ENCODE measurements around the gene KLHDC10.
"Not testable (repeated sequence)": the region's sequence is repeated elsewhere in the genome, so short reads cannot be mapped to it uniquely, and the experiment has no call there.

Gene KLHDC10

DNA sequence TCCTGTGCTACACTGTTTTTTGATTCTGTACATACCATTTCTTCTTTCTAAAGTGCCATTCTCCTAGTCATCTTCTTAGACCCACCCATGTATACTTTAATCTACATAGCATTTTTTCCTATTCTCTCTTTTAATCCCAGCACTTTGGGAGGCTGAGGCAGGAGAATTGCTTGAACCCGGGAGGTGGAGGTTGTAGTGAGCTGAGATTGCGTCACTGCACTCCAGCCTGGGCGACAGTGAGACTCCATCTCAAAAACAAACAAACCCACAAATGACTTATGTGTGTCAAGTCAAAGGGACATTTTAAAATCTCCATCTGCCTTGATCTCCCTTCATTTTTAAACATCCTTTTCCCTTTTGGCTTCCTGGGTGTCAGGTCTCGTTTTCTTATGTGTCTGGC is 13.2 kb downstream of the KLHDC10 start:
- DNase-seq: not testable (repeated sequence)

DNA sequence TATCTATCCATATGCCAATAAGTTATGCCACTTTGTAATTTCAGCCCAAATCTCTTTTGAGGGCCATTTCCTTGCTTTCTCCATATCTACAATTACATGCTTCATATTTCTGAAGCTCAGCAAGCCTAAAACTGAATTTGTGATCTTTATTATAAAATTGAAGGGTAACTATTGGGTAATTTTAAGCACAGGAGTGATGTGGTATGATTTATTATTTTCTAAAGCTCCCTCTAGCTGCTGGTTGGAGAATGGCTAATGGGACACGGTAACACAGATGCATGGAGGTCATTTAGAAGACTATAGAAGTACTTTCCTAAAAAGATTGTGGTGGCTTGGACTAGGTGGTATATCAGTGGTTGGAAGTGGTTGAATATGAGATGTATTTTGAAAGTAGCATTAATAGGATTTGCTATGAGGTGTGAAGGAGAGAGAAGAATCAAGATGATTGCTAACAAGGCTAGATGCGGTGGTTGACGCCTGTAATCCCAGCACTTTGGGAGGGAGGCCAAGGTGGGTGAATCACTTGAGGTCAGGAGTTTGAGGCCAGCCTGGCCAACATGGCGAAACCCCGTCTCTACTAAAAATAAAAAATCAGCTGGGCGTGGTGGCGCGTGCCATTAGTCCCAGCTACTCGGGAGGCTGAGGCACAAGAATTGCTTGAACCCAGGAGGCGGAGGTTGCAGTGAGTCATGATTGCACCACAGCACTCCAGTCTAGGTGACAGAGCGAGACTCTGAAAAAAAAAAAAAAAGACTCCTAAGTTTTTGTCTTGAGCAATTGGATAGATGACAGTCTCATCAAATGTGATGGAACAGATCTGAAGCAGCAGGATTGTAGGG is 13.9 kb downstream of the KLHDC10 start:
- DNase-seq: no peak

DNA sequence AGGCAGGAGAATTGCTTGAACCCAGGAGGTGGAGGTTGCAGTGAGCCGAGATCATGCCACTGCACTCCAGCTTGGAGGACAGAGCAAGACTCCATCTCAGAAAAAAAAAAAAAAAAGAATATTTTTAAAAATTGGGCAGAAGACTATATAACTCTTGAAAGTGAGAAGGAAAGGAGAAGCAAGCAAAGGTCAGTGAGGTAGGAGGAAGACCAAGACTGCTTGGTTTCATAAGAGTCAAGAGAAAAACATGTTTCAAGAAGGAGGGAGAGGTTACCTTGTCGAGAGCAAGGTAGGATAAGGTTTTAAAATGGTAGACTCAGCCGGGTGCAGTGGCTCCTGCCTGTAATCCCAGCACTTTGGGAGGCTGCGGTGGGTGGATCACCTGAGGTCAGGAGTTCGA is 14.9 kb downstream of the KLHDC10 start:
- DNase-seq: not testable (repeated sequence)

DNA sequence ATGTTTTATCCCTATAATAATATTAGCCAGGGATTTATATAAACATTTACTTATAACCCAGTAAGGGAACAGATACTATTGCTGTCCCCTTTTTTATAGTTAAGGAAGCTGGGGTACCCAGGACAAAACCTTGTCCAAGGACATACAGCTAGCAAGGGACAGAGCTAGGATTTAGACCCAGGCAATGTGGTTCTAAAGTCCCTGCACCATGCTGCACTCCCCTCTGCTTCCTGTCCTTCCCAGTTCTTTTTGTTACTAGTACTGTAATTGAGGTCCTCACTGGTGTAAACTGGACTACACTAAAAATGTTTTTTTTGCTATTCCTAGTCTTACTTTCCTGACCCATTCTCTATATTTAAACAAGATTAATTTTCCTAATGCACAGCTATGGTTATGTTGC is 16.6 kb downstream of the KLHDC10 start:
- no peak for DNase-seq

DNA sequence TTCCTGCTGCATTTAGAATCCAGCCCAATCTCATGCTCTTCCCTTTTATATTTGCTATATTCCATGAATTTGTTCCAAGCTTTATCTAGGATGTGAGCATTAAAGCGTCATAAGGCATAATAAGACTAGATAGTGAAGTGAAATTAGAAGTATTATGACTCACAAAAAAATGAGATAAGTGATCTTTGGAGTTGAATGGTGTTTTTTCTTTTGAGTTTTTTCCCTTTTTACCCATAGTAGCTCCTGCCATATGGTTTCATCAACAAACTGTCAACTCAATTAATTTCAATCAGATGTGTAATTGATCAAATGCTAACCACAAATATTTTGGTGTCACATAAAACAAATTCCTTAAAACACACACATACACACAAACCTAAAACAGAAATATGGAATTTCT is 17.0 kb downstream of the KLHDC10 start:
- no peak for DNase-seq

DNA sequence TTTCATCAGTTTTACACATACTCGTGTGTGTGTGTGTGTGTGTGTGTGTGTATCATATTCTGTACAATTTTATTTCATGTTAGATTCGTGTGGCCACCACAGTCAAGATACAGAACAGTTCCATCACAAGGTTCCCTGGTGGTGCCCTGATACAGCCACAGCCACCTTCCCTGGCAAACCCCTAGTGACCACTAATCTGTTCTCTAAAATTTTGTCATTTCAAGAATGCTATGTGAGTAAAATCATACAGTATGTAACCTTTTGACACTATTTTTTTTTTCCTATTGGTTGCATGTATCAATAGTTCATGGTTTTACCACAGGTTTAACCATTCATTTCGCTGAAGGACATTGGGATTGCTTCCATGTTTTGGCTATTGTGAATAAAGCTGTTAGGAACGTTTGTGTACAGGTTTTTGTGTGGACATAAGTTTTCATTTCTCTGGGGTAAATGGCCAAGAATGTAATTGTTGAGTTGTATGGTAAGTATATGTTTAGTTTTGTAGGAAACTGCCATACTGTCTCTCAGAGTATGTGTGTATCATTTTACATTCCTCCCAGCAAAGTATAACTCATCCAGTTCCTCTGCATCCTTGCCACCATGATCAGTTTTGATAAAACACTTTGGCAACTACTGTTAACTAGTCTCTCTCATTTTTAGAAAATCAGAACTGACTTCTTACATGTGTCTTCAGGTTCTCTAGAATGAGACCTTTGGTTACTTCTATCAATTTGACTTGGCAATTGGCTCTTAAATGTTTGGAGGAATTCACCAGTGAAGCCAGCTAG is 20.6 kb downstream of the KLHDC10 start:
- no peak for DNase-seq

DNA sequence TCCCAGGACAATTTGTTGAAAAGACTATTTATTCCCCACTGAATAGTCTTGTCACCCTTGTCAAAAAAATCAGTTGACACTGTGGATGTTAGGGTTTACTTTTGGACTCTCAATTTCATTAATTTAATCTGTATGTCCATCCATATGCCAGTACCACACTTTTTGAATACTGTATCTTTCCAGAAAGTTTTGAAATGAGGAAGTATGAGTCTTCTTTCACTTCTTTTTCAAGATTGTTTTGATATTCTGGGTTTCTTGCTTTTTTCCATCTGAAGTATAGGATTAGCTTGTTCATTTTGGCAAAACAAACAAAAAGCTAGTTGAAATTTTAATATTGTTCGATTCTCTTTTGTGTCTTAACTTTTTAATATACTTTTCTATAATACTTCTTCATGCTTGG is 21.7 kb downstream of the KLHDC10 start:
- no peak for DNase-seq

DNA sequence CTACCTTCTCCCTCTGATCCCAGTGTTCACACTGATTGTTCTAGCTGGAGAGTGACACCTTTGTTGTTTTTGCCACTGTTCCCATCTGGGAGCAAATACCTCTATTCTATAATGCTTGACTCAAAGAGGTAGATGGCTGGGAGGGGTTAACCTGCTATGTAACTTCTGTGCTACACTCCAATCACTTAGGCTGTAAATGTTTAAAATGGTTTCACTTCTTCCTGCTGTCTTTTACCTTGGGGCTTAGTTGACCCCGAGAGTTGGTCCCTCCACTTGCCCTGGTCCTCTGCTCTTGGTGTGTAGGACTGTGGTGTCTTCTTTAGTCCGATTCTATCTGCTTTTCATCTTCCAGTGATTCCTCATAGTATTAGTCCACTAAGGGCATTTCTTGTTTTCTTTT is 22.3 kb downstream of the KLHDC10 start:
- DNase-seq: no peak

DNA sequence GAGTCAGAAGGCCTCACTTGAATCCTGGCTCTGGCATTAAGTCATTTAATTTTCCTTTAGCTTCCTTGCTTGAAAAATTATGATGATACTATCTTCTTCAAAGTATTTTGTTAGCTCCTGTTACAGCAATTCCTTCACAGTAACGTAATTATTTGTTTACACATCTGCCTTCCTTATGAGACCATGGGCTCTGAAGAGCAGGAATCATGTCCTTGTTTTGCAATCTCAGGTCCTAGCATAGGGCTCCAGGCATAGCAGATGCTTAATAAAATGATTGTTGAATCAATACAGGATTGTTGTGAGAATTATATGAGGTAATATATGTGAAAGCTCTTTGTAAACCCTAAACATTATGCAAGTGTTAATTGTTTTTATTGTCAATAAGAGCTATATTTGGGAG is 25.5 kb downstream of the KLHDC10 start:
- no peak for DNase-seq

DNA sequence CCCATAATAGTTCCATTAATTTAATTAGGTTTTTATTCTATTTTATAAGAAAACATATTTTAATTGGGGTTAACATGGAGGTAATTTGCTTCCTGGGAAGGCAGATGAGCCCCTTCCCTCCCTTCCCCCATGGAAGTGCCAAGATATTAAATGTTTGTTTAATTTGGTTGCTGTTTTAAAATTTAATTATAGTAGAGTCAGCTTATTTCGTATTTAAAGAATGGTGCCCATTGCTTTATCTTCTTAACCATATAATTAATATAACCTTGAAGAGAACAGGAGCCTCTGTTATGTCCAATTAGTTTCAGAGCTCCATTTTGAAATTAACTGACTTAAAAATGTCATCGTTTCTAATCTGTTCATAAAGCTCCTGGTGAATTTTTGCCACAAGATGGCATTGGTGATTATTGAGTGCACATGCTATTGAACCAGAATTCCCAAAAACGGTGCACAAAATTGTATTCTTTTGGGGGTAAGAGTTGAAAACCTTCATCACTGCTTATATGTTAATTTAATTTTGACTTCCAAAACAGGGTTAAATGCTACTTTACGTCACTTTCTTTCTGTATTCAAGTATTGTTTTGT is 26.0 kb downstream of the KLHDC10 start:
- no peak for DNase-seq

DNA sequence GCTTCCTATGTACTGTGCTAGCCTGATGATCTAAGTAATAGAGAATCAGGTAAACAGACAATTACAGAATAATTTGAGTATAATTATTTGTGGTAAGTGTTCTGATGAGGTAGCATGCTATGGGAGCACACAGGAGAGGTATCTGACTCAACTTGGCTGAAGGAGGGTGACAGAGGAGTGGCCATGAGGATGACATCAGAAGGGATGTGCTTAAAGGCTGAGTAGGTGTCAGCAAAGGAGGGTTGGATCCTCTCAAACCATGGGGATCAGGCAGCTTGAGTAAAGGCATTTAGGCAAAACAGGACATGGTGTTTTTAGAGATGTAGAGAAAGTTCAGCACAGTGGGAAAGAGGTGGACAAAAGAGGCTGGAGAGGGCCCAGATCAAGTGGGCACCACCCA is 29.0 kb downstream of the KLHDC10 start:
- no peak for DNase-seq

DNA sequence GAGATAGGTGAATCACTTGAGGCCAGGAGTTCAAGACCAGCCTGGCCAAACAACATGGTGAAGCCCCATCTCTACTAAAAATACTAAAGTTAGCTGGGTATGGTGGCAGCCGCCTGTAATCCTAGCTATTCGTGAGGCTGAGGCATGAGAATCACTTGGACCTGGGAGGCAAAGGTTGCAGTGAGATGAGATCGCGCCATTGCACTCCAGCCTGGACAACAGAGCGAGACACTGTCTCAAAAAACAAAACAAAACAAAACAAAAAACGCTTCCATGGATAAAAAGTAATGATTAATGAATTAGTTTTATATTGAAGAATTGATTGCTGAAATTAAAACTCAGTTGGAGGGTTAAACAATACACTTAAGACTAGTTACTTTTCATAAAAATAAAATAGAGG is 32.3 kb downstream of the KLHDC10 start:
- DNase-seq: no peak

DNA sequence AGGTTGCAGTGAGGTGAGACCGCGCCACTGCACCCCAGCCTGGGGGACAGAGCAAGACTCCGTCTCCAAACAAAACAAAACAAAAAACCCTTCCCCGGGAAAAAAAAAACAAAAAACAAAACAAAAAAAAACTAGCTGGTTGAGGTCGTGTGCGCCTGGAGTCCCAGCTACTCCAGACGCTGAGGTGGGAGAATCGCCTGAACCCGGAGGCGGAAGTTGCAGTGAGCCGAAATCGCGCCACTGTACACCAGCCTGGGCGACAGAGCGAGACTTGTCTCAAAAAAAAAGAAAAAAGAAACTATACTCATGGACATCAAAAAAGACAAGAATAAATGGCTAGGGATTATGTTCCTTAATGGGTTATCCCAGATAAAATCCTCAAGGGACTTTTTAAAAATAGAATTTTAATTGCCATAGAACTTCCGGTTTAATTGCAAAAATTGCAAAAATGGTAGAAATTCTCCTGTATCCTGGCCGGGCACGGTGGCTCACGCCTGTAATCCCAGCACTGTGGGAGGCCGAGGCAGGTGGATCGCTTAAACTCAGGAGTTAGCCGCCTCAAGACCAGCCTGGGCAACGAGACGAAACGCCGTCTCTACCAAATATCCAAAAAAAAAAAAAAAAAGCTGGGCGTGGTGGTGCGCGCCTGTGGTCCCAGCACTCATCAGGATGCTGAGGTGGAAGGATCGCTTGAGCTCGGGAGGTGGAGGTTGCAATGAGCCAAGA is 37.8 kb downstream of the KLHDC10 start:
- DNase-seq: no peak

DNA sequence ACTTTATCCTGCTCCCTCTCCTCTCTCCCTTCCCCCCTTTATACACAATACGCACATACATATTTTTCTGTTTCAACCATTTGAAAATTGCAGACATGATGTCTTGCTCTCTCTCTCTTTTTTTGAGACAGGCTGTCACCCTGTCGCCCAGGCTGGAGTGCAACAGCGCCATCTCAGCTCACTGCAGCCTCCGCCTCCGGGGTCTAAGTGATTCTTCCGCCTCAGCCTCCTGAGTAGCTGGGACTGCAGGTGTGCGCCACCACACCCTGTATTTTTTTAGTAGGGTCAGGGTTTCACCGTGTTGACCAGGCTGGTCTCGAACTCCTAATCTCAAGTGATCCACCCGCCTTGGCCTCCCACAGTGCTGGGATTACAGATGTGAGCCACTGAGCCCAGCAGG is 38.5 kb downstream of the KLHDC10 start:
- no peak for DNase-seq

DNA sequence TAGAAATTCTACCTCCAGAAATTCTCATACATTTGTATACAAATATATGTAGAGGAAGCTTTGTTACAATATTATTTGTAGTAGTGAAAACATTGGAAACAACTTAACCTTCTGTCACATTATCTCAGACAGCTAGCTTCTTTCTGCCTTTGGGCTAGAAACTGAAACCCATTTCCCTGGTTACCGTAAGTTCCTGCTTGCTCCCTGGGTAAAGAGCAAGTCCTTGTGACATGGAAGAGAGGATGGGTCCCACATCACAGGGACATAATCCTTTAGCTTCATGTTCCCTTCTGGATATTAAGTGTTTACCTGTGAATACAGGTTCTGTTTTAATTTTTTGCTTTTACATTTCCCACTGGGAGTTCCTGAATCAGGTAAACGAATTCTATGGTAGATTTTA is 41.8 kb downstream of the KLHDC10 start:
- no peak for DNase-seq

DNA sequence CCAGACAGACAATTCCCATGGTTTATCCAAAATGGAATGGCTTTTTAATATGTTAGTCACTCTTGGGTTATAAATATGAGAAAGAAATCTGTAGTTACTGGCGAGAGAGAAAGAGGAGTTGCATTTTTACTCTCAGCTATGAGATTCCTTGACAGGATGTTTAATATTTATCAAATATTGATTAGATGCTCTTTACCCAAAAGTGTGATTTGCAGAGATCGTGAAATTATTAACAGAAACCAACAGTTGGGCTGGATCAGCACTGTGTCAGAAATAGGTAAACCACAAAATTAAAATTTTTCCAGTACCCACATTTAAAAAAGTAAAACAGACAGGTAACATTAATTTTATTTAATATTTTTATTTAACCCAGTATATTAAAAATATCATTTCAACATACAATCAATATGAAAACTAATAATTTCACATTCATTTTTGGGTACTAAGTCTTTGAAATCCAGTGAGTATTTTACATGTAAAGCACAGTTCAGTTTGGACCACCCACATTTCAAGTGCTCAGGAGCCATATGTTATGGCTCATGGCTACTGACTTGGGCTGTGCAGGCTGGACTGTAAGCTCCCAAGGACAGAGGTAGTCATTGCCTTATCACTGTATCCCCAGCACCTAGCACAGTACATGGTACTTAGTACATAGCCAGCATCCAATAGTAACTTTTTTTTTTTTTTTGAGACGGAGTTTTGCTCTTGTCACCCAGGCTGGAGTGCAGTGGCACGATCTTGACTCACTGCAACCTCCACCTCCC is 42.5 kb downstream of the KLHDC10 start:
- no peak for DNase-seq

DNA sequence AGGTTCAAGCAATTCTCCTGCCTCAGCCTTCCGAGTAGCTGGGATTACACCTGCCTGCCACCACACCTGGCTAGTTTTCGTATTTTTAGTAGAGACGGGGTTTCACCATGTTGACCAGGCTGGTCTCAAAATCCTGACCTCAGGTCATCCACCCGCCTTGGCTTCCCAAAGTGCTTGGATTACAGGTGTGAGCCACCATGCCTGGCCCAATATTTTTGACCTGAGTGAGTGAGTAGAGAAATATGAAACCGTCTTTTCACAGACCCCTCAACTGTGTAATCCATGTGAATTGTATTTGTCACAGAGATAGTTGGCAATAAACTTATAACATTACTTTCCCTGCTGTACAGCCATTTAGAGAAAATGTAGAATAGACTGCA is 43.1 kb downstream of the KLHDC10 start:
- not testable (repeated sequence) for DNase-seq

DNA sequence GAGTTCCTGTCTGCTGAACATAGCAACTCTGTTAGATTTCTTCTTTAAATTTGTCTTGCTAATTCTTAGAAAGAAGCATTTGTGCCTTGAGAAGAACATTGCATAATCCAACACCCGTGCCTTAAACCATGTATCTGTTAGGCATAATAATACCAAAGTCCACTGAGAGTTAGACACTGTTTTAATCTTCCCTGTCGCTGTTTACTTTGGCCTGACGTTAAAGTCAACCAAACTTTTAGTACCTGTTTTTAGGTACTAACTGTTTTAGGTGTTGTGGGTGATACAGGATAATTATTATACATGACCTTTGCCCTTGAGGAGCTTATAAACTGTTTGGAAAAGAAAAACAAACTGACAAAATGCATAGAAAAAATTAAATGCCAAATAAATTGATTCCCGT is 43.6 kb downstream of the KLHDC10 start:
- DNase-seq: no peak

DNA sequence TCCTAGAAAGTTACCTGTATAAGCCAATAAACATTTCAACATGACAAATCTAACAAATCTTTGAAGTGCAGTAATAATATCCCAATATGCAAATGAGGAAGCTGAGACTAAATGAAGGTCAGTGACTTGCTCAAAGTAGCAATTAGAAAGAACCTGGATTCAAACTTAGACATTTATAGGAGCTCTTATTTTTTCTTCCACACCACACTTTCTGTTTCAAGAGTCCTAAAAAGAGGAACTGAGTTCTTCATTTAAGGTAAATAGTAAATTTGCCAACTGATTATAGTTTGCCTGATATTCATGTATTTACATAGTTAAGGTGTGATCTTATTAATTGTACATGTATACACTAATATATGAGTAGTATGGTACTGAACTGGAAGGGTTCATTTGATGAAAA is 44.0 kb downstream of the KLHDC10 start:
- DNase-seq: no peak

DNA sequence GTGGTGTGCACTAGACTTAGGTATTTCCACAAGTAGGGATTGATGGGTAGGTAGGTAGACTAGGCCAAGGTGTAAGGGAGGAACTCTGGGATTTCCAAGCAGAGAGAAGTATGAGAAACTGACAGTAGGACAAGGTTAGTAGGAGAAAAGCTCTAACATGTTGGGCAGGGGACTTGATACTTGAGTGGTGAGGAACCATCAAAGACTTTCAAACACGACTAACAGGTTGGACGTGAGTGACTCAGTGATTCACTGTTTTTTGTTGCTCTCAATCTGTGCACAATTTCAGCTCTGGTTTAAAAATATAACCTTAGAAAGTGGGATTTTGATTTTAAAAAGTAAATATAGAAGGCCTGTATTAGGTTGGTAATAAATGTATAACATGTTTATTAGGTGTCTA is 44.4 kb downstream of the KLHDC10 start:
- DNase-seq: no peak

DNA sequence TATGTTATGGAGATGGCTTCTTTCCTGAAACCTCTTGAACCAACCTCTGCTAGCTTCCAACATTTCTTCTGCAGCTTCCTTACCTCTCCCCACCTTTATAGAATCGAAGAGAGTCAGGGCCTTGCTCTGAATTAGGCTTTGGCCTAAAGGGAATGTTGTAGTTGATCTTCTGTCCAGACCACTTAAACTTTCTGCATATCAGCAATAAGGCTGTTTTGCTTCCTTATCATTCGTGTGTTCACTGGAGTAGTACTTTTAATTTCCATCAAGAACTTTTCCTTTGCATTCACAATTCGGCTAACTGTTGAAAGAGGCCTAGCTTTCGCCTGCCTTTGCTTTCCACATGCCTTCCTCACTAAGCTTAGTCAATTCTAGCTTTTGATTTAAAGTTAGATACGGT is 48.0 kb downstream of the KLHDC10 start:
- no peak for DNase-seq

DNA sequence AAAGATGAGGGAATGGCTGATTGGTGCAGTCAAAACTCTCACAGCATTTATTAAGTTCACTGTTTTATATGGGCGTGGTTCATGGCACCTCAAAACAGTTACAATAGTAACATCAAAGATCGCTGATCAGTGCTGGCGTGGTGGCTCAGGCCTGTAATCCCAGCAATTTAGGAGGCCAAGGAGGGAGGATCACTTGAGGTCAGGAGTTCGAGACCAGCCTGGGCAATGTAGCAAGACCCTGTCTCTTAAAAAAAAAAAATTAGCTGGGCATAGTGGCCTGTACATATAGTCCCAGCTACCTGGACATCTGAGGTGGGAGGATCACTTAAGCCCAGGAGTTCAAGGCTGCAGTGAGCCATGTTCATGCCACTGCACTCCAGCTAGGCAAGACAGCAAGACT is 48.5 kb downstream of the KLHDC10 start:
- DNase-seq: no peak

DNA sequence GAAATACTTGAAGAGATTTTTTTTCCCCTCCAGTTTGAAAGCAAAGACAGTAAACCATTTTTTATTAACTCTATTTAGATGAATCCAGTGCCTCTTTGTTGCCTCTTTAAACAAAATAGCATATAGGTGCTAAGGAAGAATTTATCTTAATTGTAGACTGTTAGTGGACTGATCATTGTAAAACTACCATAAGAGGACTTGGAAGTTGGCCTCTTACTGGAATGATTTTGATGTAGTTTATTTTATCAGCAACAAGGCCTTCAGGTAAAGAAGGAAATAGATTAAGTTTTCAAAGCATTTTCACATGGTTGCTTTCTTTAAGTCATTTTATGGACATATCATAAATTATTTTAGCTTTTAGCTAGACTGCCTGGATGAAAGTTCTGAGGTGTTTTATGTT is 53.2 kb downstream of the KLHDC10 start:
- DNase-seq: no peak
